ENCODE results near the gene CACNA2D2. TPM values are rescaled to one million over a fixed set of nuclear protein-coding genes. Genes with fewer than 3 reads are reported as not detected.
A peak's percentile ranks its signal among the peaks of the same experiment; 100 is the strongest.

Gene CACNA2D2
- total RNA-seq, 1 donor from 2014 or later: 2.6 TPM

DNA sequence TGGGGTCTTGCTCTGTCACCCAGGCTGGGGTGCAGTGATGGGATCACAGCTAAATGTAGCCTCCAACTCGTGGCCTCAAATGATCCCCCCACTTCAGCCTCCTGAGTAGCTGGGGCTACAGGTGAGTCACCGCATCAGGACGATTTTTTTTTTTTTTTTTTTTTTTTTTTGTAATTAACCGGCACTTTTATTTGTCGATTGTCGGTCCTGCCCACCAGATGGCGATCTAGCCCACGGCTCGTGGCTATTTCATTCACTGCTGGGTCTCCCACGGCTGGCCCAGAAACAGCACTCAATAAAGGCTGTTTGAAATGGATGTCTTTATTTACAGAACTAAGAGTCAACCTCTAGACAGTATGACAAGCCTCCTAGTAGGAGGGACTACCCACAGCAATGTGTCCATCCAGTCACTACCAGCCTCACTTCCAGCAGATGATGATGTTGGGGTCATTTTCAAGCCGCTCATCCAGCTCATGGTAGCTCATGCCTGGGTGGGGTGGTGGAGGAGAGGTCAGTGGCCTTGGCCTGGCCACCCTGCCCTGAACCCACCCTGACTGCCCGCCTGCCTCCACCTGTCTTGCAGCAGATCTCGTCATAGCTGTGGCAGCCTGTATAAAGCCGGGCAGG, 156.1 kb downstream of the CACNA2D2 start:
- peak; percentile 77 for DNase-seq (ENCODE audit: low spot score)

DNA sequence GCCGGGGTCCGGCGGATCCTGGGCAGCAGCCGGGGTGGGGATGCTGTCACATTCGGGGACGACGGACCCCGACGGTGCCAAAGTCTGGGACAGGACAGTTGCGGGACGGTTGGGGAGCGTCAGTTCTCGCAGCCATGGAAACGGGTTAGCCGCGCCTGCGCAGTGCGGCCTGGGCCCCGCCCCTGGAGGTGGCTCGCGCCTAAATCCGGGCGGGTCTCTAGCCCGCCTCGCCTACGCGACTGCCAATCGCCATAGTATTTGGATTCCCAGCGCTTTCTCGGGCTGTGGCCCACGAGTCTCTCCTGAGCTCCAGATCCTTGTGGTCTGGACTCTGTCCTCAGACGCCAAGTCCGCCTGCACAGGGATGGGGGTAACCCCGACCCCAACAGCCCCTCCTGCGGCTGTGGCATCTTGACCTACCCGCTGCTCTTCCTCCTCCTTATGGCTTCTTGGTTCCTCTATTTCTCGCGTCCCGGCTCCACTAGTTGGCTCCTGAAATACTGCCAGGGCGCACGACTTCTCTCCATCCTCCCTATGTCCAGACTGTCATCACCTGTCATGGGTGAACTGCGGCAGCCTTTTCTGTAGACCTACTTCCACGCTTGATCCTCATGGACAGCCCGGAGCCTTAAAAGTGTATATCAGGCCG, 157.7 kb downstream of the CACNA2D2 start, which contains the start of gene ZMYND10:
Gene ZMYND10 (minus strand): TSS at position 147 of the 649 bp plus-strand sequence. CDS start 153 bp downstream, outside the sequence.
- peak; percentile 64 for DNase-seq (ENCODE audit: low spot score)

DNA sequence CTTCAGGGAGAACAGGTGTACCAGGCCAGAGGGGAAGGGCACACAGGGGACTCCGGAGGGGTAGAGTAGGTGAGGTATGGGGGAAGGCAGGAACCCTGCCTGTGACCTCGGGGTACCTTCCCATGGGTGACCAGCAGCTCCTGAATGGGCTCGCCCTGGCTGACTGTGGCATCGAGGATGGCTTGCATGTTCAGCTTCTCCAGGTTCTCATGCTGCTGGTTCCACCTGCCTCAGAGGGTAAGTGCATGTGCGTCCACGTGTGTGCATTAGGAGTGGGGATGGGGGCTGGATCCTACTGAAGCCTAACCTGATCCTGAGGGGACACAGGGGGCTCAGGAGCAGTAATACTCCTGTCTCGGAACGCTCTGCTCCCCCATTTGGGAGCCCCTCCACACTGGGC, 158.4 kb downstream of the CACNA2D2 start:
- DNase-seq (ENCODE audit: low spot score): no peak

DNA sequence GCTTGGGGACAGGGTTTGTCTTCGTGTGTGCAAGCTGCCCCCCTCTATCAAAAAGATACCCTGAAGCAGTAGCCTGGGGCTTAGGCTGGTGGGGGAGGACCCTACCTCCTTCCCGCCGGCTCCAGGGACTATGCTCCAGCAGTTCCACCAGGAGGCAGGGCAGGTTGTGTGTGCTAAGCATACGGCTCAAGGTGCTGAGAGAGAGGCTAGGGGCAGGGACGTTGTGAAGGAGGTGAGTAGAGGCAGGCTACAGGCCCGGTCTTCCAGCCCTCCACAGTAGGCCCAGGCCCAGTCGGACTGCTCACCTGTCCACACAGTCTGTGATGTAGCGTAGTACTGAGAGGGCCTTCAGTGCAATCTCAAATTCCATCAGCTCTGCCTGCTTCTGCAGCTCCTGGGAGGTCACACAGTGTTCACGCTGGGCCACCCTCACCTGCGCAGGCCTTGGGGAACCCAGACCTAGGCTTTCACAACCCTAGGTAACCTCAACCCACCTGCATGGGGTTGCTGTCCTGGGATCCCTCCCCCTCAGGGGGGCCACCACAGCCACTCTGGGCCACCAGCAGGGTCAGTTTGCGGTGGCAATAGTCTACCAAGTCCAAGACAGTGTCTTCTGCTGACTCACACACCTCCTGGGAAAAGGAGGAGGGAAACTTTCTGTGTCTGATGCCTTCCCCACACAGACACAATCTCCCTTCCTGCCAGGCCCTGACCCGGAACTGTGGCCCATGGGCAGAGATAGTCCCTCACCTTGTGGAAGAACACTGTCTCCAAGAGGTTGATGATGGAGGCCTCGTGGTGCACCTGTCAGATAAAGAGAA, 160.4 kb downstream of the CACNA2D2 start:
- DNase-seq (ENCODE audit: low spot score): no peak

DNA sequence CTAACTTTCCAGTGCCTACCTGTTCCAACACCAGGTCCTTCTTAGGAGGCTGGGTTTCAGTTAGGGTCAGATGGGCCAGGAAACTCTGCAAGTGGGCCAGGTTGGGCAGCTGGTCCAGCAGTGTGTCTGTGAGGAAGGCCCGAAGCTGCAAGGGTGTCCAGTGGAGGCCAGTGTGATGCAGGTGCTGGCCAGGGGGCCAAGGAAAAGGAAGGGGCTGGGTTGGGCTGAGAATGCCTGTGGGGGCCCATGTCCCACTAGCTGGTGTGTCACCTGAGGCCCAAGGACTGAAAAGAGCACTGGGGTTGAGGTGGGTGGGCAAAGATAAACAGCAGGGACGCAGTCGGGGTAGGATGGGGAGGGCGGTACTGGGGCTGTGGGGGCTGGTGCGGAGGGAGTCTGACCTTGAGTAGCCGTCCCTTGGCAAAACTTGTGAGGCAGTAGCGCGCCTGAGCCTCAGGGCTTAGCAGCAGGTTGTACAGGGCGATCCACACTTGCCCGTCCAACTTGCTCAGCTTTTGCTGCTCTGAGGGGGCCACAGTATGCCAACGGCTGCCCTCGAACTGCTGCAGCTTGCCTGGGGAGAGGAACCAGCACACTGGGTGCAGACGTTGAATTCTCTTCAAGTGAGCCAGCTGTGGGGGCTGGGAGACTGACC, 161.3 kb downstream of the CACNA2D2 start:
- DNase-seq (ENCODE audit: low spot score): no peak

DNA sequence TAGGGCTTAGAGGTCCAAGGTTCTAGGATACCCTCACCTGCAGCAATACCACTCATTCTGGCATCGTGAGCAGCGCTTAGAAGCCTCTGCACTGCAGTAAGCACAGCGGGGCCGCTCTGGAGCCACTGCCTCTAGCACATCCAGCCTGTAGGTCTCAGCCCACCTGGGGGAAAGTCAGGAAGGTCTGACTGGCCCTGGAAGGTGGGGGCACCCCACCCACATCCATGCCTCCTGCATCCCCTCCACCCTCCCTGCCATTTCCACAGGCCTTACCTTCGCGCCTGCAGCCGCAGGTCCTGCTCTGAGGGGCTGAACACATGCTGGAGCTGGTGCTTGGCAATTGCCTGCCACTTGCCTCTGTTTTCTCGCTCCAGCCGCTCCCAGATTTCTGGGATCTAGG, 161.9 kb downstream of the CACNA2D2 start:
- no peak for DNase-seq (ENCODE audit: low spot score)

DNA sequence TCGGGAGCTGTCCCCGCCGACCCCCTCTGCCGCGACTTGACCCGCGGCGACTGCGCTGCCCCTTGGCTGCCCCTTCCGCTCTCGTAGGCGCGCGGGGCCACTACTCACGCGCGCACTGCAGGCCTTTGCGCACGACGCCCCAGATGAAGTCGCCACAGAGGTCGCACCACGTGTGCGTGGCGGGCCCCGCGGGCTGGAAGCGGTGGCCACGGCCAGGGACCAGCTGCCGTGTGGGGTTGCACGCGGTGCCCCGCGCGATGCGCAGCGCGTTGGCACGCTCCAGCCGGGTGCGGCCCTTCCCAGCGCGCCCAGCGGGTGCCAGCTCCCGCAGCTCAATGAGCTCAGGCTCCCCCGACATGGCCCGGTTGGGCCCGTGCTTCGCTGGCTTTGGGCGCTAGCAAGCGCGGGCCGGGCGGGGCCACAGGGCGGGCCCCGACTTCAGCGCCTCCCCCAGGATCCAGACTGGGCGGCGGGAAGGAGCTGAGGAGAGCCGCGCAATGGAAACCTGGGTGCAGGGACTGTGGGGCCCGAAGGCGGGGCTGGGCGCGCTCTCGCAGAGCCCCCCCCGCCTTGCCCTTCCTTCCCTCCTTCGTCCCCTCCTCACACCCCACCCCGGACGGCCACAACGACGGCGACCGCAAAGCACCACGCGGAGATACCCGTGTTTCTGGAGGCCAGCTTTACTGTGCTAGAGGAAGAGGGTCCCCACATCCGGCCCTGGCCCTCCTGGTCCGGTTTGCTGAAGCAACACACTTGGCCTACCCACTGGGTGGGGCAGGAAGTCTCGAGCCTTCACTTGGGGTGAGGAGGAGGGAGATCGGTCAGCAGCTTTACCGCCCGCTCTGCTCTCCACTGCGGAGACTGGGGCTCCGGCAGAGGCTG, 162.7 kb downstream of the CACNA2D2 start, which contains the start of gene RASSF1:
Gene RASSF1 (minus strand): TSS at position 389 of the 882 bp plus-strand sequence. CDS start 31 bp downstream, at position 358.
- DNase-seq (ENCODE audit: low spot score): peak; percentile 80

DNA sequence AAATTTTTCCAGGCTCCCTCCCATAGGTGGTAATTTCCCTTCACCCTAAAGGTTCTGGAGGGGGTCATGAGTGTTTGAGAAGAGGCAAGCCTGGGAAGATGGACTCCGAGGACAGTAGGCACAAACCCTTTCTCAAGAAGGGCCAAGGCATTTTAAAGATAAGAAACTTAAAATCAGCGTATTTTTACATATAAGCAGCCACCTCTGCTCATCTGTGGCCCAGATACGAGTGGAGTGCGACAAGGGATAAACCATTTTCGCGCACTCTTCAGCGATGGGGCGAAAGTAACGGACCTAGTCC, 163.3 kb downstream of the CACNA2D2 start:
- DNase-seq (ENCODE audit: low spot score): no peak

DNA sequence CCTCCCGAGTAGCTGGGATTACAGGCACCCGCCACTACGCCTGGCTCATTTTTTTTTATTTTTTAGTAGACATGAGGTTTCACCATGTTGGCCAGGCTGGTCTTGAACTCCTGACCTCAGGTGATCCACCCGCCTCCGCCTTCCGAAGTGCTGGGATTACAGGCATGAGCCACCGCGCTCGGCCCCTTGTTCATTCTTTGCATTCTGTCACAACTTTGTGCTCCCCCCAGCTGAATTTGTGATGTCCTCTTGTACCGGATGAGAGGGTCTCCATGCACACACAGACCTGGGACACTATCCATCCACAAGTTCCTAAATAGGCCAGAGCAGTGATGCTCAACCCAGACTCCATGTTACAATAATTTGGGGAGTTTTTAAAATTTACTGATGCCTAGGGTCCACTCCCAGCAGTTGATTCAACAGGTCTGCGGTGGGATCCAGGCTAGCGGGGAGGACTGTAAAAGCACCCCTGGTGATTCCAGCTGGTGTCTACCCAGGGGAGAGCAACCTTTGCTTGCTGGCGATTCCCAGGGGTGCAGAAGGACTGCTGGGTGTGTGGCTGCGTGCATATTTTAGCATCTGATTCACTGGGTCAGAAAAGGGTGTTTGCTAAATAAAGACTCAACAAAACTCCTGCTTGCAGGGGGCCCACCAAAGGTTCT, 163.8 kb downstream of the CACNA2D2 start:
- DNase-seq (ENCODE audit: low spot score): no peak

DNA sequence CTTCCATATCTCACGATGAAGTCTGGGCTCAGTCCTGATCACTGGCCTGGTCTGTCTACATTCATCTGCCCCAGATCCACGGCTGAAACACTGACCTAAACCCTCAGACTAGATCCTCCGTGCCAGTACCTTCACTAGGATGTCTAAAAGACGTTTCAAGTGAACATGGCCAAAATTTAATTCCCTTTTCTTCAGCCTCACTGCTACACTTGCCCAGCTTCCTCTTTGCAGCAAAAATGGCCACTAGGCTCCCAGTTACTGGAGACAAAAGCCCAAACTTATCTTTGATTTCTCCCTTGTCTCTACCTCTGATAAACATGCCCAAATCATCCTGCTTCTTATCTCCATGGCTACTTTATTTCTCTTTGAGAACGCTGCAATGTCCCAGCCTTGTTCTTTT, 164.5 kb downstream of the CACNA2D2 start:
- no peak for DNase-seq (ENCODE audit: low spot score)

DNA sequence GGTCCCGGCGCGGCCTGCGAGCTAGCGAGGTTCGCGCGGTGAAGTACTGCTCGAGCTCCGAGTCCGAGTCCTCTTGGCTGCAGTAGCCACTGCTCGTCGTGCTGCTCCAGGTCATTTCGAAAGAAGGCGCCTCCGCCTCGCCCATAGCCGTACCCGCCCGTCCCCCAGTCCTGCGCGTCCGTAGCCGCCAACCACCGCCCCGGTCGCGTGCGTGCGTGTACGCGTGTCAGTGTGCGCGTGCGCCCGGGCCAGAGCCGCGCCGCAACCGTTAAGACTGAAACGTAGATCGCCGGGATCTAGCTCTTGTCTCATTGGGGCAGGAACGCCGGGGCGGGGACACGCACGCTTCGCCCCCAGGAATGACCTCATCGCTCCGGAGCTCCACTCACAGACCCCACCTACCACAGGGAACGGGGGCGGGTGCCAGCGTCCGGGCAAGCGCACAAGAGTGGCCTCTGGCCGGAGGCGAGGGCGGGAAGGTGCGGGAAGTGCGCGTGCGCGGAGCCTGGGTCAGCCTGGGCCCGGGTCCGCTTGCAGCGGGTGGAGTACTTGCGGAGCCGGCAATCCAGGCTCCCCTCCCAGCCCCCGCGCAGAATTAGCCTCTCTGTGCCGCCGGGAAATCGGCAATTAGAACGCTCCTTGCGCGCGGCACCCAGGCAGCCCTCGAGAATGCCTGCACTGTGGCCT, 166.1 kb downstream of the CACNA2D2 start:
- peak; percentile 99 for DNase-seq (ENCODE audit: low spot score)

DNA sequence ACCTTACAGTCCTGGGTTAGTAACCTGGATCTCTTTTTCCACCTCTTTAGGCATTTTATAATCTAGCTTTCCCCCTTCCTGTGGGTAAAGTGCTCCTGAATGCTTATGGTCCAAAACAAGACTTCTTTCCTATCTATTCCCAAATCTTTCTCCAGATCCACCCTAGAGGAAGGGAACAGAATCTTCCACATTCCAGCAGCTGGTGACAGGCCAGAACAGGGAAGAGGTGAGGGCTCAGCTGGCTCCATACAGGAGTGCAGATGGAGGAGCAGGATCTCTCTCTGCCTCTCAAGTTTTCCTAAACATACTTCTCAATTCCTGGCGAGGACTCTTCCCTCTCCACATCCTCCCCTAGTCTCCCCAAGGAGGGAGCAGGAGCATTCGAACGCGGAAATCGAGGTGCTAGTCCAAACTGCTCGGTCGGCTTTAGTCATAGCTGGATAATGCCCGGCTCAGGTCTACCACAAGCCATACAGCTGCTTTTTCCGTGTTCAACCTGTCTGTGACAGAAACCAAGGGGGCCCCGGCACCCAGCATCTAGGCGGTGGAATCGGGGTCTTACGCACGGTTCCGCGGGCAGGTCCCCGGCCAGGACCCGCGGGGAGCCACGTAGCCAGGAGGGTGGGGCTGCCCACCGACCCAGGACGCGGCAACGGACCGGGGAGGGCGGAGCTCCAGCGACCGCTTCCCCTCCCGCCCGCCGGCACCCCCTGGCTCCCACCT, 166.8 kb downstream of the CACNA2D2 start:
- no peak for DNase-seq (ENCODE audit: low spot score)

DNA sequence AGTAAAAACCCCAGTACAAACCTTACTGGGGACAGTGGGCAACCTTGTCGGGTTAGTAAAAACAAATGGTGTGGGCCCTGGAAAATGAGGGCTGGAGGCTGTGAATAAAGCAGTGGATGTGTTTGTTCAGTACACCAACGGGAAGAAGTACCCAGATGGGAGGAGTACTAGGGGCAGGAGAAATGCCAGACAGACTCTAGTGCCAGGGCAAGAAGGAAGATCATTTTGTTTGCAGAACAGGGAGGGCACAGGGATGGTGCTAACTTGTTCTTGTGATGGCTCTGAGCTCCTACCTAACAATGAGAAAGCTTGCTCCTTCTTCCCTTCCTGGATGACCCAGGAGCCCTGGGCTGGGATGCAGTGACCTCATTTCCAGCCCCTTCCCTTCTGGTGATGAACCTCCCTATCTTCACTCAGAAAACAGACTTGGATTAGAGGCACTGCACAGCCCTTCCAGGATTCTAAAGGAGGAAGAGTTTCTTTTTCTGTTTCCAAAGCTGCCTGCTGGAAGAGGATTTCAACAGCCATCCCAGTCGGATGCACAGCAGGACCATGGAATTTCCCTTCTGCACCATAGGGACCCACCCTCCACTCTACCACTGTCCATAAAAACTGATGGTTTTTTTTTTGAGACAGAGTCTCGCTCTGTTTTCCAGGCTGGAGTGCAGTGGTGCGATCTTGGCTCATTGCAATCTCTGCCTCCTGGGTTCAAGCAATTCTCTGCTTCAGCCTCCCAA, 168.9 kb downstream of the CACNA2D2 start:
- no peak for DNase-seq (ENCODE audit: low spot score)

DNA sequence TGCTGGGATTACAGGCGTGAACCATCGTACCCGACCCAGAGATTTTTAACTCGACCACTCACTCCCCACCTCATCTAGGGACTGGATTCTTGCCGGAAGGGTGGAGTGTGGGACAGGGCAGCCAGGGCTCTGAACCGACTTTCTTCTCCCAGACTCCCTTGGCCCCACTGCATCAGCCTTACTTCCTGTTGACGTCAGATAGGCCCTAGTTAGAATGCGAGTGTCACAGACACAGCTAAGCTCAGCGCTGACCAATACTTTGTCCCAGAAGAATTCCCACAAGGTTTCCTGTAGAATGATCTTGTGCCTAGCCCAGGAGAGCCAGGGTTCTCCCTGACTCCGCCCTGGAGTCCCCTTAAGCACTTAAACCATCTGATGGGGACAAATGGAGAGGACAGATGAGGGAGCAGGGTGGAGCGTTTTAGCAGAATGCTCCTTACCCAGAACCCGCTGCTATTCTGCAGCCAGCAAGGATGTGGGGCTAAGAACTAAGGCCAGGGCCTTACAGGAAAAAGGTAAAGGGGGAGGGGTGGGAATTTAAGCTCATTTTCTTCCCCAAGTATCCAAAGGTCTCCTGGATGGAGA, 169.6 kb downstream of the CACNA2D2 start:
- DNase-seq (ENCODE audit: low spot score): no peak

DNA sequence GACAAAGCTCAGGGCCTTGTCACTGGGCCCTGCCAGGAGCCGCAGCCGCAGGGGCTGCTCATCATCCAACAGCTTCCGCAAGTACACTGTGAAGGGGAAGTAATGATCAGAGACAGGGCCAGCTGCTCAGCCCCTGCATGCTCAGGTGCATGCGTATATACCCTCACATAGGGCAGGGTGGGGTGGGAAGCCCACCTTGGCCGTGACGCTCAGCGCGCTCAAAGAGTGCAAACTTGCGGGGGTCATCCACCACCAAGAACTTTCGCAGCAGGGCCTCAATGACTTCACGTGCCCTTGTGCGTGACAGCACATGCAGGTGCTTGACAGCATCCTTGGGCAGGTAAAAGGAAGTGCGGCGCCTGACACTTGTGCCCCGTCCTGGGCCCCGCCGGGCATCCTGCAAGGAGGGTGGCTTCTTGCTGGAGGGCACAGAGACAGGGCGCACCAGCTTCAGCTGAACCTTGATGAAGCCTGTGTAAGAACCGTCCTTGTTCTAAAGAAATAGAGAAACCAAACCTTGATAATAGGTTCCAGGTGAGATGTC, 172.0 kb downstream of the CACNA2D2 start:
- no peak for DNase-seq (ENCODE audit: low spot score)

DNA sequence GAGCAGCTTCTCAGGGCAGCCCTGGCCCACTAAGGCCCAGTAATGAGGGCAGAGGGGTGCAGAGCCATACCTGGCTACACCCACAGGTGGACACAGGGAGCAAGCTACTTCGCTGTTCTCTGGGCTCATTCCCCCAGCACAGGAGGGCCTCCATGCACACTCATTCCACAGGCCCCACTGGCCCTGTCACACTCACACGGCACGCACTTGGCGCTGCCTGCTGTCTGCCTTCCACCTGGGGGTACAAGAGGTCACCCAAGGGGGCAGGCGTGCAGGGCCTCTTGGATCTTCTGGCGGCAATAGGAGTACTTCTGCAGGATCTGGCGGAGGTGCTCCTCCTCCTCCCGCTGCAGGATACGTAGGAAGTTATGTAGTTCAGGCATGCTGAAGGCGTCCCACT, 173.1 kb downstream of the CACNA2D2 start:
- DNase-seq (ENCODE audit: low spot score): no peak

DNA sequence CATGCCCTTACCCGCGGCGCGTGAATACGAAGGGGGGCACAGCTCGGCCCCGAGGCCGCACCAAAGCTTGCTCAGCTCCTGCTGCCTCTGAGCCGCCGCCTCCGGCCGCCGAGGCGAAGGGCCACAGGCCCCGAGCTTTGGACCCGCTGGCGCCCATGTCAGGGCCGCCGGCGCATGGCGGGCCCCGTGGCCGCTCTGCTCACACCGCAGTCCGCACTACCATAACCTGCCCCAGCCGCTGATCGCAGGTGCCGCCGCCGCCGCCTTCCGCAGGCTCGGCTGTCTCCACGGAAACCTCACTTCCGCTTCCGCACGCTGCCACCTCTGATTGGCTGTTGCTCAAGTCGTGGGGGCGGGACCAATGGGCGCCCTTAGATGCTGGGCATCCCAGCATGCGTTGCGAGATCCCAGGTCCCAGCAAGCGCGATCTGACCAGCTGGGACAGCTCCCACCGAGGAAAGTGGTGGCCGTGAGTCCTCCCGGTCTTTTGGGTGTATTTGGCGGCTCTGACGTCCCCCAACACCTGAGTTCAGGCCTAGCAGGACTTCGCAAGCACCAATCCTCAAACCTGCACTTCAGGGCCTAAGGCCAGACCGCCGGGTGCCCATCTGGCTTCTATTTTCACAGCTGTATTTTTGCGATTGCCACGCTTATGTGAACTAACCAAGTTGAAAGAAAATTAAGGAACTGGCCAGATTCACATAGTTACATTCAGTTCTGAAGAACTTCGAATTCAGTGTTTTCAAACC, 175.3 kb downstream of the CACNA2D2 start, which contains the start of gene TUSC2:
Gene TUSC2 (minus strand): TSS at position 281 of the 749 bp plus-strand sequence. CDS start 124 bp downstream, at position 157.
- DNase-seq (ENCODE audit: low spot score): peak; percentile 97

Data from ureter (tissue), 1 donor.